Brain microvascular endothelial cell (primary cell): Measurements from ENCODE around the gene RESP18.

Experiments used
- DNase-seq: peaks from one replicate; pipeline ENCODE4 v3.0.0-alpha.2; 2020
- H3K27ac ChIP-seq: fragments of 250-450 bp; sonication (Bioruptor Pico); 2 replicates; pipeline ENCODE4 v1.5.1; 2020; ENCODE audit warnings: mild to moderate bottlenecking, moderate library complexity
- H3K27me3 ChIP-seq: fragments of 250-450 bp; sonication (Bioruptor Pico); replicated peaks from 2 replicates; pipeline ENCODE4 v1.5.1; 2020; ENCODE audit warnings: mild to moderate bottlenecking
- H3K36me3 ChIP-seq: fragments of 250-450 bp; sonication (Bioruptor Pico); replicated peaks from 2 replicates; pipeline ENCODE4 v1.5.1; 2020; ENCODE audit warnings: mild to moderate bottlenecking
- H3K4me3 ChIP-seq: 2 replicates; pipeline ENCODE4 v1.5.1; 2011; ENCODE audit warnings: low read depth, mild to moderate bottlenecking, control low read depth, low read length, moderate library complexity
- in situ Hi-C: cut with HindIII; loops from 2 replicates; pipeline ENCODE4 v1.10.0; 2017; ENCODE audit warnings: low sequenced_read_pairs, low pct_ligation_motif_present
- TF ChIP-seq, protein P1 (sequence below): IDR thresholded peaks from 2 replicates; pipeline ENCODE4 v1.5.1; 2011; ENCODE audit warnings: low read depth, mild to moderate bottlenecking, moderate library complexity, low read length, control low read depth, inconsistent platforms; ENCODE audit errors: missing control alignments

Gene RESP18

DNA sequence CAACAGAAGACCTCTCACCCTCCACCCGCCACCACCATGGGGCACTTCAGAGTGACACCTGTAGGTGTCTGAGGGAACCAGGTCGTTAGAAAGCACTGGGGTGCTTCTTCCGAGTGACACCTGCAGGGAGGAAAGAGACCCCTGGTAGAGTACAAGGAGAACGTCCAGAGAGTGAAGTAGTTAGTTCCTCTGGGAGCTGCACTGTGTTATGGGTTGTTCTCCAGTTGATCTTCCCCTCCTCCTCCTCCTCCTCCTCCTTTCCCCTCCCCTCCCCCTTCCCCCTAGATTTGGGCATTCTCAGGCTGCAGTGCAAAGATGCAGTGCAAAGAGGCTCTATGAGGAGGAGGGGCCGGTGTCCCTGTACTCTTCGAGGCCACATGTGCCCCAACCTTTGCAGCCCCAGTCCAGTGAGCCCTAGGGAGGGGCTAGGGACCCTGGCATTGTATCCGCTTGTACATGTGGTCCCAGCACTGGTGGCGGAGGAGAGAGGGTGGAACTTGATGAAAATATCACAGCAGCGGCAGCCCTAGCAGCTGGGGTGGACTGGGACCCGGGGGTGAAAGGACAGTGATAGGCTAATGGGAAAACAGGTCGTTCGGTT, 52.5 kb downstream of the RESP18 start:
- TF ChIP-seq, protein P1, sequence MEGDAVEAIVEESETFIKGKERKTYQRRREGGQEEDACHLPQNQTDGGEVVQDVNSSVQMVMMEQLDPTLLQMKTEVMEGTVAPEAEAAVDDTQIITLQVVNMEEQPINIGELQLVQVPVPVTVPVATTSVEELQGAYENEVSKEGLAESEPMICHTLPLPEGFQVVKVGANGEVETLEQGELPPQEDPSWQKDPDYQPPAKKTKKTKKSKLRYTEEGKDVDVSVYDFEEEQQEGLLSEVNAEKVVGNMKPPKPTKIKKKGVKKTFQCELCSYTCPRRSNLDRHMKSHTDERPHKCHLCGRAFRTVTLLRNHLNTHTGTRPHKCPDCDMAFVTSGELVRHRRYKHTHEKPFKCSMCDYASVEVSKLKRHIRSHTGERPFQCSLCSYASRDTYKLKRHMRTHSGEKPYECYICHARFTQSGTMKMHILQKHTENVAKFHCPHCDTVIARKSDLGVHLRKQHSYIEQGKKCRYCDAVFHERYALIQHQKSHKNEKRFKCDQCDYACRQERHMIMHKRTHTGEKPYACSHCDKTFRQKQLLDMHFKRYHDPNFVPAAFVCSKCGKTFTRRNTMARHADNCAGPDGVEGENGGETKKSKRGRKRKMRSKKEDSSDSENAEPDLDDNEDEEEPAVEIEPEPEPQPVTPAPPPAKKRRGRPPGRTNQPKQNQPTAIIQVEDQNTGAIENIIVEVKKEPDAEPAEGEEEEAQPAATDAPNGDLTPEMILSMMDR = no peak
- DNase-seq = no peak
- in situ Hi-C loops = no loop called here
- no peaks in the 10 kb centered on the region for H3K27me3 ChIP-seq
- peaks cover 6% of the 10 kb centered on the region for H3K36me3 ChIP-seq
- H3K27ac ChIP-seq = peak overlapping the region; percentile 98
- H3K4me3 ChIP-seq = peak overlapping the region; percentile 62

DNA sequence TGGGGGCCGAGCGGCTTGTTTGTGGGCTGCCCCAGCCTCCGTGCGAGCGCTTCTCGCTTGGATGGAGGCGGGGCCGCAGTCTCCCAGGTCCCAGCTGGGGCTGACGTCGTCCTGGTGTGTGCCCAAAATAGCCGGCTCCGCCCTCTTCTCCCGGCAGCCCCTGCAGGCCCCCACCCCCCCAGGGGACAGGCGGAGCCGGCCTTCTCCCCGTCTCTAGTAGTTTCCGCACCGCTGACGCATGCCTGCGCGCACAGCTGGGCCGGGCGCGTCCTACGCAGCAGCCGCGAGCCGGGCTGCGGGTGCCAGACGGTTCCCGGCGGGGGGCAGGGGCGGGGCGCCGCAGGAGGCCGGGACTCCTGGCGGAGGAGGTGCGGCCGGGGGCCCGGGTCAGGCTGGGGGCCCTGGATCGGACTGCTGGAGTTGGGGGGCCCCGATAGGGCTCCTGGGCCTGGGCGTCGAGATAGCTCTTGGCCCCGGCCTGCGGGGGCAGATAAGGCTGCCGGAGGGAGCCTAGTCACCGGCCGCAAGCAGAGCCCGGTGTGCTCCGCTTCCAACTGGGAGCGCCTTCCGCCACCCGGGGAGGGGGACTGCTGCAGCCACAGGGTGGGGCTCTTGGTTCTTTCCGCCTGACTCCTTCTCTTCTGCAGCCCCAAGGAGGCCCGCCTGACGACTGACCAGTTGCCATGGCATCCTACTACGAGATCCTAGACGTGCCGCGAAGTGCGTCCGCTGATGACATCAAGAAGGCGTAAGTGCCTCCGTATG, 53.2 kb downstream of the RESP18 start, which contains the start of gene DNAJB2:
Gene DNAJB2 (plus strand): TSS at position 216 of the 765 bp plus-strand sequence. CDS start 468 bp downstream, at position 684.
- peak; percentile 99 for DNase-seq
- peaks cover 2% of the 10 kb centered on the region for H3K36me3 ChIP-seq
- TF ChIP-seq, protein P1 = peak; percentile 43
- H3K27me3 ChIP-seq = no peaks in the 10 kb centered on the region
- peak within 1 kb of the TSS; percentile 98 for H3K27ac ChIP-seq
- H3K4me3 ChIP-seq = peak within 1 kb of the TSS; percentile 62
- in situ Hi-C loops = no loop called here

DNA sequence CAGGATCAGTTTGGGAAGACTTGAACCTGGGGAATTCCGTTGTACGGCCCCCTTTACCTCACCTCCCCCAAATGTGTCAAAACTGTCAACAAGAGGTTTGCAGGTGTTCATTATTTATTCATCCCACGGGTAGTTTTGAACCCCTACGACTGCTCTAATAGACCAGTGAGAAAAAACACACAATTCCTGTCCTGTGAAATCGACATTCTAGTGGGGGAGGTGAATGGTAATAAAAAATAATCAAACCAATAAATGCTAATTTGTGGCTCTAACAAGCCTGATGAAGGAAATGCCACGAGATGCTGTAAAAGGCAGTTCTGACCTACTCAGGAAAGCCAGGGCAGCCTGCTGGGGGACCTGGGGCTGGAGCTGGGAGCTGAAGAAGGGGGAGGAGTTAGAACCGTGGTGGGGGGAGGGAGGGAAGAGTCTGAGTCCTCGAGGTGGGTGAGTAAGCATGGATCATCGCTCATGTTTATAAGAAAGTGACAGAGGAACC, 53.8 kb downstream of the RESP18 start:
- peak overlapping the region; percentile 12 for H3K4me3 ChIP-seq
- DNase-seq = no peak
- TF ChIP-seq, protein P1 = no peak
- in situ Hi-C loops = no loop called here
- H3K27me3 ChIP-seq = no peaks in the 10 kb centered on the region
- H3K36me3 ChIP-seq = peaks cover 2% of the 10 kb centered on the region
- peak overlapping the region; percentile 98 for H3K27ac ChIP-seq

DNA sequence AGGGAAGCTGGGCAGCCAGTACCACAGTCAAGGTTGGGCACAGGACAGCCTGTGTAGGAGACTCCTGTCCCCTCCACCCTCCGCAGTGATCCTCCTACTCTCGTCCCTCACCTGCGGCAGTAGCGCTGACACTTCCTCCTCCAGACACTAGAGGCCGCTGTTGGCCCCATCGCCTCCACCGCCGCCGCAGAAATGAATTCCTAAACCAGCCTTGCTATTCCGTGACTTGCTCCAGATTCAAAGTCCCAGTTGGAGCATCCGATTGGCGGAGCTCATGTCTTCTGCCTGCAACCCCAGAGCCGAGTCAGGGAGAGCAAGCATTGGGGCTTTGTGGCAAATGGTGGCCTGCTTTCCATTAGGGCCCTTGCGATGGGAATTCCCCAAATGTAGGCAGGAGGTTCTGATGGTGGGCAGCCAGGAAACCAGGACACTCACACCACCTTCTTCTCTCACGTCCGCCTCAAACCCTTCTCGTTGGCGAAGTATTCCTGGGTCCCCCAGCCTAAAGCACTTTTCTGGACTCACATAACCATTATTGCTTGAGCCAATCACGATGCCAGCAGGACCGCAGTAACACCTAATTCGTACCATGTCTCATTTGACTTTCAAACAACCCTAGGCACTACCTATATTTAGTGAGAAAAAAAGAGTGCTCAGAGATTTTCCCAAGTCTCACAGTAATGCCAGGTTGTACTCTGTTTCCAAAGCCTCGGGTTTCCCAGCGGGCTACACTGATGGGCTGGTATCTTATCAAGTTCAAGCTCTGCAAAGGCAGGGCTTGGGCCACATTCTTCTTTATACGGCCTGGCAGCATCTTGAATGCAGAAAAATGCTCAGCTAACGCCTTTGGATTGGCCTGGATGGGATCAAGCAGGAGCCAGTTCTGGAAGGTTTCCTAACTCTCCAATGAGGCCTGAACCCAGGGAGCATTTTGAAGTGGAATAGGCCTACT, 54.6 kb downstream of the RESP18 start:
- TF ChIP-seq, protein P1 = peak; percentile 99
- Histone ChIP-seq H3K27me3 (no peaks in the 10 kb centered on the region), H3K27ac (peak overlapping the region; percentile 98), H3K36me3 (peaks cover 2% of the 10 kb centered on the region), H3K4me3 (no peak overlapping the region)
- in situ Hi-C loops = no loop called here
- peak; percentile 77 for DNase-seq
